ENCODE data around the gene NRG3.

Gene NRG3

DNA sequence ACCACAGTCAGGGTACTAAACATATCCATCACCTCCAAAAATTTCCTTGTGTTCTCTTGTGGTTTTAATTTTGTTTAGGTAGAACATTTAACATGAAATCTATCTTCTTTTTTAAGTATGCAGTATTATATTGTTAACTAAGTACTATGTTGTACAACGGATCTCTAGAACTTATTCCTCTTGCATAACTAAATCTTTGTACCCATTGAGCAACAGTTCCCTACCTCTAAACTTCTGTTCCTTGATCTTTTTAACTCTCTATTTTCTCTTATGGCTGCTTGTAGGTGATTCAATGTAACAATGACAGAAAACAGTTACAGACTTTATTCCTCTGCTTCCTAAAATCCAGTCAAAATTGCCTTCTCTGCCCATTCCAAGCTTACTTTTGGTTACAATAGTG lies 9.9 kb downstream of the NRG3 start:
- no peak for DNase-seq (ENCODE audit: low read depth)

DNA sequence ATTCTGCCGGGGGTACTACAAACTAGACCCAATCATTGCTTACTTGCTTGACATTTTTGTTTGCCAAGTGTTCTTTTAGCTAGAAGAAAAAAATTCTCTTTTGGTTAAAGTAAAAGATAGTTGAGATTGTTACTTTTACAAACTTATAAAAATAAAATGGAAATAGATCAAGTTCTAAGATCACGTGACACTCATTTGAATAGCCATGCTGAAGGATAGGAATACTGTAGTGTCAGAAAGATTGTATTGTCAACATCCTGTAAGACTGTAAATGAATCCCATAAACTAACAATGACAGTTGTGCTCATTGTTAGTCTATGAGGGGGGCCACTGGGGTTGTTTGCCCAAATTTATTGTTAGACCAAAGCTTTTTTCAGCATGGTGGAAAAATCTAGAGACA lies 10.5 kb downstream of the NRG3 start:
- no peak for DNase-seq (ENCODE audit: low read depth)

DNA sequence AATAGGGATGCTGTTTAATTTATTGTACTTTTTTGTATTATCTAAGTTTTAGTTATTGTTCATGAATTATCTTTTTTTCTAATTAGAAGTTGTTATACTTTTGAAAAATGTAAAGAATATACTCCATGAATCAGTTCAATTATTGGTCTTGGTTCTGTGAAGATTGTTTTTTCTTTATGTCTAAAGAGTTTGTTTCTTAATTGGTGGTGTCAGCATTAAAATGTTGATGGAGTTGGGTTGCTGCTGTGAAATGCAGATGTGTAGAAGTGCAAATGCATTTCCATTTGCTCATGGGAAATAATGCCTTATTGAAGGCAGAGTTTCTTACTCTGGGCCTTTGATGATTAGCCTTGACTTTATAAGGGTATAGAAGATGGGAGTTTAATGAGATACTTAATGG lies 11.9 kb downstream of the NRG3 start:
- DNase-seq (ENCODE audit: low read depth), result no peak

DNA sequence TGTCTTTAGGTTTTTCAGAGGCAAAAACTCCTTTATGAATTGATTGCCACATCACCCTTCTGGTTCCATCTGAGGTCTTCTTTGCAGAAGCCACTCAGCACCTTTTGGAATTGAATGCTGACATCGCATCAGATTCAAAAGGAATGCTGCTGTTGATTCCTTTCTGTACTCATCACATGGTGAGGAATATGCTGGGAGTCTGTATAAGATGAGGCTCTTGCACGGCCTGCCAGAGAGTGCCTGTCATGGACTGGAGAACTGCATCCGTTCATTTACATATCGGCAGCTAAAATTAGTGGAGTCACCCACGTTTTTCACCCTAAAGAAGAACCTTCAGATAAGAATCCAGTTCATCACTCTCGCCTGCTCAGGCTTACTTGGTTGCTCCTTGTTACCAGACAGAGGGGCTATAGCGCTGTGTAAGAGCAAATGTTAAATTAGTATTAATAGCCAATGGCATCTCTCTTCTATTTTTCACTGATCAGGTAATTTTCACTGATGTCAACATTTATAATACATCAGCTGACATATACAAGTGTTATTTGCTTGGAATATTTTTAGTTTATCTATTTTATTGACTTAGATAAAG lies 14.3 kb downstream of the NRG3 start:
- DNase-seq (ENCODE audit: low read depth), result no peak

DNA sequence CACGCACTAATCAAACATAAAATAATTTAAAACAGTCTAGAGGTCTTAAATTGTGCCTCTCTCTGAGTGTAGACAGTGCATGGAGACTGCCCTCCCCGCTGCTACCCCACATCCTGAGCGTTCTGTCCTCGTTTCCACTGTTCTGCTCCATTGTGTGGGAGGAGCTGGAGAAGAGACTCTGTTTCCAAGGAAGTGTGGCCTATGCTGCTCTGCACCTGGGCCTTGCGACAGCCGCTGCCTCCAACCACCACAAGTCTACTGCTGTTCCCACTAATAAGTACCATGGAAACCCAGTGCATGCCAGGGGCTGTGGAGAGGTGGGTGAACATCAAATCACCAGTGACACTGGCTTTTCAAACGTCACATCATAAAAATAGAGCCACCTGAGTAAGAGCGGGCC lies 19.6 kb downstream of the NRG3 start:
- DNase-seq (ENCODE audit: low read depth), result no peak

DNA sequence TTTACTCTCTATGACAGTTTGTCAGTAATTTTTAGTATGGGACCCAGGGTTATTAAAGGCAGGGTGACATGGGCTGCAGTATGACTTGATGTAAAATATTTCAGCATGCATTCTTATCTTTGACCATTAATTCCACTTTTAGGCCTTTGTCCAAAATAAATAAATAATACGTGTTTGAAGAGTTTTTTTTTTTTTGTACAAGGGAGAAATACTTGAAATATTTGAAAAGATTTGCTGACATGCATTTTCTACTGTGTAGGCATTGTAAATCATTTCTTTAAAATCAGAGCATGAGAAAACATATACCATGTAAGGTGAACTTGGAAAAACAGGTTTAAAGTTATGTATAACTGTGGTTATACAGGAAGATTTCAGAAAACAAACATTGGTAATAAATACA lies 23.5 kb downstream of the NRG3 start:
- no peak for DNase-seq (ENCODE audit: low read depth)

DNA sequence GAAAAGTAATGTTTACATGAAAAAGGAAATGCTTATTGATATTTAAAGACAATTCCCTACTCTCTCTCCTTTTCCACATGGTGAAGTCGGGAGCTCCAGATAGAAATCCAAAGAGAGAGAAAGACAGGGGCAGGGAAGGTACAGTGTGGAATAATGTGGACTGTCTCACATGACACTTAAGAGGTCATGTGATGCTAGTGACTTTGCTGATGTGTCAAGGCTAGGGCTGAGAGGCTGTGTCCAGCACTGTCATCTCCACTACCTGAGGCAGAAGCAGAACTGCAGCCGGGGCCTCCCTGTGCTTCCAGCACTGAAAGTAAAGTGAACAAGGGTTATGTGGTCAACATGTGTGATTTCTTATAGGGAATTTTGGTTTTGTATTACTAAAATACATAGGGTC lies 26.0 kb downstream of the NRG3 start:
- no peak for DNase-seq (ENCODE audit: low read depth)

DNA sequence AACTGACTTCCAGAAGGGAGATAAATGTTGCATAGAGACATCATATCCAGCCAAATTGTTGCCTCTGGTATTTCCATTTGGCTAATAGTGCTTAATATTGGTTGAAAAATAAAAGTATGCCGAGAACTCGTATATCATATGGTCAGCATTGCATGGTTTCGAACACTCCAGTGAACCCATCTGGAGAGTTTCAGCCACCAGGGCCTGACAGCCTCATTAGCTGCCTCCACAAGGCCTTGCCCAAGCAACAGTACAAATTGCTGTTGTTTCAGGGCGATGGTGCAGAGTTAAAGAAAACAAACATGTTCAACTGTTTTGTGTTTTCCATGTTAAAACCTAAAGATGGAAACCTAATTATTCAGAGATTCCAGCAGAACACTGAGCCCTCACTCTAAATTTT lies 28.5 kb downstream of the NRG3 start:
- no peak for DNase-seq (ENCODE audit: low read depth)

DNA sequence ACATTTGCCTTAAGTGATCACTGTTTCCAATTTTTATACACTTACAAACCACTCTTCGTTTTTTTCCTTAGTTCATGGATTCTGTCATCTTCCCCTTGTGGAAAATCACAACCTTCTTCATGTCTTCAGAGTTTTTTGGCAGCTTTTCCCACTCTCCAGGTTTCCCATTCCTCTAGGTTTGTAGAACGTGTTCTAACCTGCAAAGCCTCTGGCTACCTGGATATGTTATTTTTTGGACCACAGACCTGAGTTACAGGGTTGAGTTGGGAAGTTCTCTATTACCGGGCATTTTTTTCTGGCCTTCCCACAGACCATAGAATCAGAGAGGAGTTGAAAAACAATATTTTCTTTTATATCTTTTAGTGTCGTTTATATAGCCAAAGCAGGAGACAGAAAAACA lies 30.2 kb downstream of the NRG3 start:
- no peak for DNase-seq (ENCODE audit: low read depth)

DNA sequence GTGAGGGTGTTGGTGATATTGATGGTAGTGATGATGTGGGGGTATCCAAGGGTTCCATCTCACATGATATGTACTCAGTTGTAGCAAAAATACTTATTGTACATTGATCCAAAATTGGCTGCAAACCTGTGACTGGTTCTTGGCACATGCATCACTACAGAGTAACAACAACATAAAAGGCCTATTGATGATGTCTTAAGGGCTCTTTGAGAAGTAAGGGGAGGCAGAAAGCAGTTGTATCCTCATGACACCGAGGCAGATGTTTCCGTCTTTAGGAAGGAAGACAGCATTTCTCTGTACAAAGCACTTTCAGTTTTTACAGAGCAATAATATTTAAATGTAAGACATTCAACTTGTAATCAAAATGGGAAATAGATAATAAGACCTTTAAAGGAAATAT lies 34.5 kb downstream of the NRG3 start:
- DNase-seq (ENCODE audit: low read depth), result no peak

DNA sequence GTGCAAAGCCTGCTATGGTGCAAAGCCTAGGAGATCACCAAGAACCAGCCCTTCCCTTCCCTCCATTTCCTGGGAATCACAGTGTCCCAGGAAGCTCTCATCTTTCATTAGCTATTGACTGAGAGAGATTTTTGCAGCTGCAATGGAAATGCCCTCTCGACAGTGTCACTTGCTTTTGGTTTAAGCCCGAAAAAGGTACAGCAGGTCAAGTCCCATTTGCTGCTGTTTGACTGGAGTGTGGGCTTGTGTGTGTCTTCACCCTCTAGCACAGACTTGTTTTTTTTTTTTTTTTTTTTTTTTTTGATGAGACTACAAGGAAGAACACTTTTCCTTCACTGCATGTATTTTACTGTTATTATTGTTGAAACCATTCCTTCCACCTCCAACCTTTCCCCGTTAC lies 36.3 kb downstream of the NRG3 start:
- DNase-seq (ENCODE audit: low read depth), result no peak

DNA sequence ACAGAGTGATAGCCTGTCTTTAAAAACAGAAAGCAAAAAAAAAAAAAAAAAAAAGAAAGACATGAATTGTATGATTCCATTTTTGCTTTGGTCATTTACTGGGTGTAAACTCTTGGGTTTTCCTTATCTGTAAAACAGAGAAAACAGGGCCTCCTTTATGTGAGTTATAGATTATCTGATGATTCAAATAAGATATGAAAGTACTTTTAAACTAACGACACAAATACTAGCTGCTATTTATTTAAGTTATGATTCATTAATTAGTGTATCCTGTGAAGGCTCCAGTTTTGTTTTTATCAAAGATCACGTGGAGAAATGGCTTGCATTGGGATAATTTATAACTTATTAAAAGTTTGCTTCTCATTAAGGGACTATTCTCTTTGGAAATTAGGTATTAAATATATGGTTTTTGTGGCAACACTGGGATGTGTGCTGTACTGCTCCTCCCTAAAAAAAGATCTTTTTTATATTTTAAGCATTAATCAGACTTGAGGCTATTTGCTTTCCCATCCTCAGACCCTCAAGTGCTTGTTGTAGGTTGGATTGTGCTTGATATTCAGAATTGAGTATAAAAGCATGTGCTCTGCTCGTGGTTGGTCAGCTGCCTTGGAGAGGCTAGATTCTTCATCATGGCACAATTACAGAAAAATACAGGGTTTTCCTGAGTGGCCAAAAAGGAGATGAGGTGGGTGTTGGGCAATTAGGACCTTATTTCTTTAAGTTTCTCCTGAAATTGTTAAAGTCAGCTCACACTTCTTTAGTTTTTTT lies 39.9 kb downstream of the NRG3 start:
- DNase-seq (ENCODE audit: low read depth), result no peak

DNA sequence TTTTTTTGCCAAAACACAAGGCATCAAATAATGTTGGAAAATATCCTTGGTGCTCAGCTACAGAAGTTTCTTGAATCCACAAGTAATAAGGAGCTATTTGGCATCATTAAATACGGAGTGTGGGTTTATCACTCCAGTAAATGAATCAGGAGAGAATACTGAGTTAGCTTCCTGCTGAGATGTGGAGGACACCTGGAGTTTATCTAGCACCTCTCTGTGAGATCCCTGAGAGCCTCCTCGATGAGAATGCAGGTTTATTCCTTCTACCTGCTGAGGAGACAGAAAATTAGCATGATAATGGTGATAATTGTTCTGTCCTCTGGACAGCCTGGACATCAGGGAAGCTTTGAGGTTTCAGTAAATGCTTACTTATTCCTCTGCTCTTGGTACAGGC lies 40.5 kb downstream of the NRG3 start:
- no peak for DNase-seq (ENCODE audit: low read depth)

DNA sequence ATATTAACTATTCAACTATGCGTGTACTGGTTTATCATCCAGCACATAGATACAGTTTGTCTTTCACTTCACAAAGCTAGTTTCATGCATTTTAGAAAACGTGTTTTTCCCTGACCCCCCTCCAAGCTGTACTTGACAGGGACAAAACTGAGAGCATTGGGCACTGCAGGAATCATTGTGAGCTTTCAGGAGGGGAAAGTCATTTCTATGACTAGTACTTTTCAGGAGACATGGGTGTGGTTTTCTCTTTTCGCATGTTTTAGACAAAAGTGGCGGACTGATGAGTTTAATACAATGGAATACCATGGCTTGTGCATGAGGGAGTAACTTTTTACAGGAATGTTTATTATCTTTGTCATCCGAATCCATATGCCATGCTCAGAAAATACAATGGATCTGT lies 42.7 kb downstream of the NRG3 start:
- DNase-seq (ENCODE audit: low read depth), result no peak

DNA sequence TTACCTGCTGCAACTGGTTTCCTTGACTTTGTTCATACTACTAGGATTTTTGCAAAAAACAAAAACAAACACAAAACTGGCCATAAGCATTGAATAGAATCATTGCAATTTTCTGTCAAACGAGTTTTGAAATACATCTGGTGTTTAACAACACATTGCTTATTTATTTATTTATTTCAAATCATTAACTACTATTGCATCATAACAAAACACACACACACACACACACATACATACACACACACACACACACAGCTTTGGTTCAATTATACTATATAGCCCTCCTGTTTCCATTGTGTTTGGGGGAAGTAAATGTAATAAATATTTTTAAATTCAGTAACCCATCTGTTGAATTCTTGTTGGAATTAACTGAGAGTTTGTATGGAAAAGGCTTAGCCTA lies 43.8 kb downstream of the NRG3 start:
- no peak for DNase-seq (ENCODE audit: low read depth)

DNA sequence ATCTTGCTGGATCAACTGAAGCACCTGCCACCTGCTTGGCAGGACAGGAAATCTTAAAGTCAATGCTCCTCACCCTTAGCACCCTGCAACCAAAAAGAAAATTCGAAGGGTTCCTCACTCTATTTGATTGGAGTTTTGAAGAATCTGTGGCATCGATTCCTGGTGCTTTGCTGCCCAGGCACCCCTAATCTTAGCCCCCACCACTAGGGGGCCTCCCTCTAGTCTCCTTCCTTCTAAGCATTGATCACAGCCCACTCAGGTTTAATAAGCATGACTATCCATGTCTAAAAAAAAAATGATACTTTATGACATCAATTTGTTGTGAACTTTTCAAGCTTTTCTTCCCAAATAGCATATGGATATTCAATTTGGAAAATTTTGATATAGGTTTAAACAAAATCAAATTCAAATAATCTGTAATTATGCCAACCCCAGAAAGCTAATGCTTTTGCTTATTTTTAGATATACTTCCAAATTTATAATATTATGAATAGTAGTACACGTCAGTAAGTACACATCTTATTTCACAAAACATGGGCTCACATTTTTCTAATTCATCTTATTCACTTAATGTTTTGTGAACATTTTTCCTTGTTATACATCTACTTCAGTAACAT lies 45.3 kb downstream of the NRG3 start:
- no peak for DNase-seq (ENCODE audit: low read depth)

DNA sequence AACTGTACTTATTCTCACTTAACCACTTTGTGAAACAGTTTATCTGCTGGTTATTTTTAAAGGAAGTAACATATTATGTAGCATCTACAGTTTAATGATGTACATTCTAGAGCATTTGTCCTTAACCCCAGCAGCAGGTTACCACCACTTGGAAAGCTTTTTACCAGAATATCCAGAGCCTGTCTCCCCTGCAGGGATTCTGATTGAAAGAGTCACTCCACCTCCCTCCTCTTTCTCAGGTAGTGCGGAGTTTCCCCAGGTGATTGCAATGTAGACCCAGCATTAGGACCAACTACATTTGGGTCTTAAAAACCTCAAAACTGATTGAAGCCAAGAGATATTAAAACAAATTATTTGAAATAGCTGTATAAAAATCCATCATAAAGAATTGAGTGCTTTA lies 53.1 kb downstream of the NRG3 start:
- DNase-seq (ENCODE audit: low read depth), result no peak

DNA sequence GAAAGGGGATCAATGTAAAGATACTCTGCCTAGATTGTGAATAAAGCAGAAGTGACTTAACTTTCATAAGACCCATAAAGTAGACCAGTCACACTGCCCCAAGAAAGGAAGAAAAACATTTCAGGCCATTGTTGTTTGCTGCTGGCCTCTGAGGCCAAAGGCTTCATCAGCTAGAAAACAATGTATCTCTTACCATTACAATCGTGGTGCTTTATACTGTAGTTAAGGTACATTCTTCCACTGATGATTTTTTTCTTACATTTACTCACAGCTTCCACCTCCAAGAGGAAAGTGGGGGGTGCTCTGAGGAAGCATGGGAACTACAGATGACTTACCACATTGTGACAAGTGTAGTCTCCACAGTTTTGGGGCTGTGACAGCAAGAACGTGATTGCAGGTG lies 68.6 kb downstream of the NRG3 start:
- DNase-seq (ENCODE audit: low read depth), result no peak

DNA sequence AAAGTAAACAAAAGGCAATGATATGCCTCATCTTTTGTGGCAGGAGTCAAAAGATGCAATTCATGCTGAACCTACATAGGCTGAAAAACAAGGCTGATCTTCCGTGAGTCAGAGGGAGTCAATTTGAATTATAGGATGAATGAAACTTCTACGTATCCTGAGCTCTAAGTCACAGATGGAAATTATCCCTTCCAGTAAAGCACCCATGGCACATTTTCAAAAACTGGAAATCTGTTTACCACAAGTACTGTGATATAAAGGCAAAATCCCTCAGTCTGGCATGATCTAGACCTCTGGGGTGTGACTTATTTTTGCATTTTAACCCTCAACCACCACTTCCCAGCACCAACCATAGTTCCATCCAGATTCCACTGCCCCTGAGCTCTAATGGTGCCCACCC lies 69.6 kb downstream of the NRG3 start:
- no peak for DNase-seq (ENCODE audit: low read depth)

DNA sequence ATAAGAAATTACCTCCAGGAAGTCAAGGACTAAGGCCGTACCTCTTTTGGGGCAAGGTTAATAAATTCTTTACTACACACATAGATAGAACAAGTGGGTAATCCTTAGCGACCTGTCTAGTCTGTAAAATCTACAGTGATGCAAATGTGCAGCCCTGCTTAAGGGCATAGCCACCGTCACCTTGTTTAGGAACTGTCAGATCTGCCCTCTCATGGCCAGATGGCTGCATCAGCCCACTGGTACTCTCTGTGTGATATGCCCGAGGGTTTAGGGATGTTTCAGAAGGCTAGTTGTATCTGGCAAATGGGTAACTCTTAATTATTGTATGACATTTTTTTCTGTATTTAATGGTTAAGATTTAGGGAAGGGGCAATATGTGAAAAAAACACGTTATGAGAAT lies 74.3 kb downstream of the NRG3 start:
- no peak for DNase-seq (ENCODE audit: low read depth)

DNA sequence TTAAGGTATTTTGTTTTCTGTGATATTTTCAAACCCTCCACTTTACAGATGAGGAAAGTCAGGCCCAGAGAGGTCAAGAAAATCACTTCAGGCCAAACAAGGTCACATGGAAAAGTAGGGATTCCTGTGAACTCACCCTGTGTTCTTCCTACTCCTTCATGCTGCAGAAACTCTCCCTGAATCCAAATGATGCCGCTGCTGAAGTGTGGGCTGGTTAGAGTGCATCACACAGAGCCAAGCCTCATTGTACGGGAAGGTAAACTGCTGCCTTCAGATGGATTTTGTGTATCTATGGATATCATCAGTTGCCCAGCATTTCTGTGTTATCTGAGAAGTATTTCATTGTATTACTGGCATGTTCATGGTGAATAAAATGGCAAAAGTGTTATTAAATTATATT lies 75.4 kb downstream of the NRG3 start:
- no peak for DNase-seq (ENCODE audit: low read depth)

DNA sequence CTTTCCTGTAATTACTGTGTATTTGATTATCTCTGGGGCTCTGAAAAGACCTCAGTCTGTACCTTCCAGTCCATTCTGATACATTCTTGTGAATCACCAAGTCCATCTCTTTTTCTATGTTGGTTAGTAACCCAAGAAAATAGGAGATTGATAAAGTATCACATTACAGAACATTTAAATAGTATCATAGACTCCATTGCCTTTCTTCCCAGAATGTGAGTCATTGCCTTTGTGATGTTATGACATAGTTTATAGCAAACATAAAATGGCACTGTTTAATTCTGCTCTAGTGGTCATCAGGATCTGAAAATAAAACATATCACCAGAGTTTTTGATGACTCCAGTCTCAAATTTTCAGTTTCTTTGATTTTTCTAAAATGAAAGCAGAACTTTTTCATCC lies 78.4 kb downstream of the NRG3 start:
- no peak for DNase-seq (ENCODE audit: low read depth)

DNA sequence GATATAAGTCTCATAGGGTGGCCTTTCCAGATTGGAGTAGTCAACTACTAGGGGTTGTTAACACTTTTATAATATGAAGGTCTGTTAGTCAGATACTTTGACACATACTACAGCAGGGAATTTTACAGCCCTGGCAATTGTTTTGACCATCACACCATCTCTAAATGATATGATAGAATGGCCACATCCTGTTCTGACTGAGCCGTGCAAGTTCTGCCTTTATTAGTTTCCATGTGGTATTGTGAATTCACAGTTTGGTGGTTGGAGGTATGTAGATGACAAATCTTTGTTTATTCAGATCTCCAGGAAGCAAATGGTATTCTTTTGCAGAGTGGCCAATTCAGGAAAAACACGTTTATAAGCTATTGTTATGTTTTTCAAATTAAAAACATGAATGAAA lies 83.0 kb downstream of the NRG3 start:
- no peak for DNase-seq (ENCODE audit: low read depth)

DNA sequence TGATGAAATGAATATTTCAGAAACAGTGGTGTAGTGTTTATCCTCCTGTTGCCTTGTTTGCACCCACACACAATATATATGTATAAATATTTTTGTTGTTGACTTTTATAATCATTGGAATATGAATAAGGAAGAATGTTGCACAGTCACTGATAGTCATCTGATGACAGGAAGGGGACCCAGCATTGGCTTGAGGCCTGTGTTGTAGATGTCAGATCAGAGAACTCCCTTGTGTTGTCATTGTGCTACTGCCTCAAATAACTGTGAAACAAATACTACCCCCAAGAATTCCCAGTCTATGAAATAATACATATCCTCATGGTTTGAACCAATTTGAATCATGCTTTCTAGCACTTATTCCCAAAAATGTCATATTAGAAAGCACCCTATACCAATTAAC lies 84.0 kb downstream of the NRG3 start:
- DNase-seq (ENCODE audit: low read depth), result no peak
